ENCODE data around the gene HAT1.

The HAT1 gene

DNA sequence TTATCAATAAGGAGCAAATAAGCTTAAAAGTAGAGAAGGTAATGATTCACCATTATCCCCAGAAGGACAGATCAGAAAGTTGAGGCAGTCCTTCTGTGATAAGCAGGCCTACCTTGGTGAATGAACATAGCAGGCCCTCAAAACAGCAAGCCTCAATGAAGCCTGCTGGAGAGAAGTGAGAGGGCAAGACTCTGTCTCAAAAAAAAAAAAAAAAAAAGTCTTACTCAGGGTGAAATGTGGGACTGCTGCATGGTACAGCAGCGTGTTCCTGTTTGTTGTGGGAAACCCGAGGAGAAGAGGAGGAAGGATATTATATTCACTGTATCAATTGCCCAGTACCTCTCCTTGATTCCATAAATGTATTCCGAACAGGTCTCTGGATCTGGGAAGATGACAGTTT lies 8.7 kb upstream of the HAT1 start:
- TF ChIP-seq, protein P1, sequence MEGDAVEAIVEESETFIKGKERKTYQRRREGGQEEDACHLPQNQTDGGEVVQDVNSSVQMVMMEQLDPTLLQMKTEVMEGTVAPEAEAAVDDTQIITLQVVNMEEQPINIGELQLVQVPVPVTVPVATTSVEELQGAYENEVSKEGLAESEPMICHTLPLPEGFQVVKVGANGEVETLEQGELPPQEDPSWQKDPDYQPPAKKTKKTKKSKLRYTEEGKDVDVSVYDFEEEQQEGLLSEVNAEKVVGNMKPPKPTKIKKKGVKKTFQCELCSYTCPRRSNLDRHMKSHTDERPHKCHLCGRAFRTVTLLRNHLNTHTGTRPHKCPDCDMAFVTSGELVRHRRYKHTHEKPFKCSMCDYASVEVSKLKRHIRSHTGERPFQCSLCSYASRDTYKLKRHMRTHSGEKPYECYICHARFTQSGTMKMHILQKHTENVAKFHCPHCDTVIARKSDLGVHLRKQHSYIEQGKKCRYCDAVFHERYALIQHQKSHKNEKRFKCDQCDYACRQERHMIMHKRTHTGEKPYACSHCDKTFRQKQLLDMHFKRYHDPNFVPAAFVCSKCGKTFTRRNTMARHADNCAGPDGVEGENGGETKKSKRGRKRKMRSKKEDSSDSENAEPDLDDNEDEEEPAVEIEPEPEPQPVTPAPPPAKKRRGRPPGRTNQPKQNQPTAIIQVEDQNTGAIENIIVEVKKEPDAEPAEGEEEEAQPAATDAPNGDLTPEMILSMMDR (conservative IDR thresholded peaks at IDR 0.05; ENCODE audit: low read depth, low read length) = no peak
- DNase-seq (ENCODE audit: low read depth) = no peak
- no peak overlapping the region for H3K4me3 ChIP-seq (ENCODE audit: low read length)

DNA sequence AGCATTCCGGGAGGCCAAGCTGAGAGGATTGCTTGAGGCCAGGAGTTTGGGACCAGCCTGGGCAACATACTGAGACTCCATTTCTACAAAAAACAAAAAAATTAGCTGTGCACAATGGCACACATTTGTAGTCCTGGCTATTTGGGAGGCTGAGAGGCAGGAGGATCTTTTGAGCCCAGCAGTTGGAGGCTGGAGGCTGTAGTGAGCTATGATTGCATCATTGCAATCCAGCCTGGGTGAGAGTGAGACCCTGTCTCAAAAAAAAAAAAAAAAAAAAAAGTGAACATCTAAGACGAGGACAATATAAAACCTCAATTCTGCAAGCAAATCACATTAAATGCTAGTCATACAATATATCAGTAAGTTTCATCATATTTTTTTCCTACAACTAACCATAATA lies 2.8 kb upstream of the HAT1 start:
- TF ChIP-seq, protein P1 (conservative IDR thresholded peaks at IDR 0.05; ENCODE audit: low read depth, low read length) = no peak
- DNase-seq (ENCODE audit: low read depth) = no peak
- no peak overlapping the region for H3K4me3 ChIP-seq (ENCODE audit: low read length)

DNA sequence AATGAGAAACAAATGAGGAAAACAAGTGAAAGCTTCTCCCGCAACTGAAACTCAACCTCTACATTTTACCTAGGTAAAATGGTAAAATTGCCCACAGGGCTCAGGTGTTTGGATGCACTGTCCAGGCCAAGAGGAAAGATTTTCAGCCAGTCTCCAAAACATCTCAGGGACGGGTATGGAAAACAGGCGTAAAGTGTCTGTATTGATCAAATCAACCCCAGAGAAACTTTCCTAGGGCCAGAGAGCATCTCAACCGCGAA lies 361 bp upstream of the HAT1 start:
- TF ChIP-seq, protein P1 (conservative IDR thresholded peaks at IDR 0.05; ENCODE audit: low read depth, low read length) = no peak
- DNase-seq (ENCODE audit: low read depth) = no peak

DNA sequence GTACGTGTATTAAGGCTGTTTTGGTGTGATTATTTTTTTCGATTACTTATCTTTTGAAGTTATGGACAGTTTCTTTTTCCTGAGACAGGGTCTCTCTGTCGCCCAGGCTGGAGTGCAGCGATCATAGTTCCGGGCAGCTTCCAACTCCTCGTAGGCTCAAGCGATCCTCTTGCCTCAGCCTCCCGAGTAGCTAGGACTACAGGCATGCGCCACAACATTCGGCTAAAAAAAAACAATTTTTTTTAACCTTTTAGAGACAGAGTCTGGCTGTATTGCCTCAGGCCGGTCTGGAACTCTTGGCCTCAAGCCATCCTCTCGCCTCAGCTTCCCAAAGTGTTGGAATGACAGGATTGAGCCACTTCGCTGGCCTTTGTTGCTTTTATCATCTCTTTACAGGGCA lies 945 bp downstream of the HAT1 start:
- DNase-seq (ENCODE audit: low read depth) = no peak
- peak overlapping the region; percentile 96 for H3K4me3 ChIP-seq (ENCODE audit: low read length)
- TF ChIP-seq, protein P1 (conservative IDR thresholded peaks at IDR 0.05; ENCODE audit: low read depth, low read length) = no peak

More for the DNA sequence above, 361 bp upstream of the HAT1 start:
- peak overlapping the region; percentile 96 for H3K4me3 ChIP-seq (ENCODE audit: low read length)

DNA sequence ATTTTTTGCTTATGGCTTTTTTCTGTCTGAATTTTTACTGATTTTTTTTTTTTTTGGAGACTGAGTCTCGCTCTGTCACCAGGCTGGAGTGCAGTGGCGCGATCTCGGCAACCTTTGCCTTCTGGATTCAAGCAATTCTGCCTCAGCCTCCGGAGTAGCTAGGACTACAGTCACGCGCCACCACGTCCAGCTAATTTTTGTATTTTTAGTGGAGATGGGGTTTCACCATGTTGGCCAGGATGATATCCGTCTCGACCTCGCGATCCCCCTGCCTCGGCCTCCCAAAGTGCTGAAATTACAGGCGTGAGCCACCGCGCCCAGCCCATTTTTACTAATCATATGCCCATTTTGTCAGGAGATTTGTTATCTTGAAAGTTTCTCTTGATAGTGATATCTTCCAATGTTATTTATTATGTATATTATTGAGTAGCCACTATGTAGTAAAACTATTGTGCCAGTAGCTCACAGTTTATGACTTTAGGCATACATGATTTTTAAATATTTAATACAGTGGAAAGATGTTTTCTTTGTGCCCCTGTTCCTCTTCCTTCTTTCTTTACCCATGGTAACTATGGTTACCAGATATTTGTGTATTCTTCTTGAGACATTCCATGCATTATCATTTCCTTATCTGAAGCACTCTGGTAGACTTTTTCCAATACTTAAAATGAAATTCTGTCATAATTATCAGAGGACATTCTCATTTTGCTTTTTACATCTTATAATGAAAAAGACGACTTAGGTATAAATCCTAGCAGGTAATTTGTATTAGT lies 2.1 kb downstream of the HAT1 start:
- TF ChIP-seq, protein P1 (conservative IDR thresholded peaks at IDR 0.05; ENCODE audit: low read depth, low read length) = no peak
- H3K4me3 ChIP-seq (ENCODE audit: low read length) = no peak overlapping the region
- DNase-seq (ENCODE audit: low read depth) = no peak

DNA sequence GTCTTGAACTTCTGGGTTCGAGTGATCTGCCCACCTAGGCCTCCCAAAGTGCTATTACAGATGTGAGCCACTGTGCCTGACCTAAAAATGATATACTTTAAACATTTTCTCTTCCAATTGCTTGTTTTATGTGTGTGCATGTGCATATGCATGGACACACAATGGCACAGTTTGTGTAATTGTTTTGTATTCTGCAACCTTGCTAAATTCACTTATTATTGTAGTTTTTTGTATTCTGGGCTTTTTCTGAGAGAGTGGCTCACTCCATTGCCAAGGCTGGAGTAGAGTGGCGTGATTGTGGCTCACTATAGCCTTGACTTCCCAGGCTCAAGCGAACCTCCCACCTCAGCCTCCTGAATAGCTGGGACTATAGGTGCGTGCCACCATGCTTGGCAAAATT lies 8.1 kb downstream of the HAT1 start:
- DNase-seq (ENCODE audit: low read depth) = no peak
- TF ChIP-seq, protein P1 (conservative IDR thresholded peaks at IDR 0.05; ENCODE audit: low read depth, low read length) = no peak
- H3K4me3 ChIP-seq (ENCODE audit: low read length) = no peak overlapping the region

DNA sequence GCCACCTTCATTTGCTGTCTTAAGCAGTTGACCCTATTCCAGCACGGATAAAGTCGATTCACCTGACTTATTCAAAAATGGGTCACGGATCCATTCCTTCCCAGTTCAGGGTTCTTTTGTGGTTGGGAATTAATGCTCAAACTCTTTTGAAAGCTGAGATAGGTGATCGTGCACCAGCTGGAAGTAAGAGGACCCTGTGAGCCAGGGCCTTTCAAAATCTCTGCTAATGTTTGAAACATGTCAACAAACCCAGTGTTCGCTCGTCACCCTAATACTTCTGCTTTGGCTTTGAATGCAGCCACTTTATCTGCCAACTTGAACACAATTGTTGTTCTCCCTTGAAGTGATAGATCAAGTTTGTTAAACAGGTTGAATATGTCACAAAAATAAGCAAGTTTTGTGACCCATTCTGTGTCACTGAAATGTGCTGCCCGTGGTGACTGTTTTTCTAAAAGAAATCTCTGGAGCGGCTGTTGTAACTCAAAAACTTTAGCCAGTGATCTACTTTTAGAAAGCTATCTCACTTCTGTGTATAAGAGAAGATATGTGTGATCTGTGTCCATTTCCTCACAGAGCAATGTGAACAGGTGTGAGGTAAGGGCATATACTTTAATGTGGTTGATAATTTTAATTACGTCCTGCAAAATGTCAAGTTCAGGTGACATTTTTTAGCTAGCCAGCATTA lies 16.9 kb downstream of the HAT1 start:
- DNase-seq (ENCODE audit: low read depth) = no peak
- TF ChIP-seq, protein P1 (conservative IDR thresholded peaks at IDR 0.05; ENCODE audit: low read depth, low read length) = no peak
- H3K4me3 ChIP-seq (ENCODE audit: low read length) = no peak overlapping the region
